ENCODE measurements around the gene MYEF2. TPM values are rescaled to one million over a fixed set of nuclear protein-coding genes. Genes with fewer than 3 reads are reported as not detected.

The MYEF2 gene, protein sequence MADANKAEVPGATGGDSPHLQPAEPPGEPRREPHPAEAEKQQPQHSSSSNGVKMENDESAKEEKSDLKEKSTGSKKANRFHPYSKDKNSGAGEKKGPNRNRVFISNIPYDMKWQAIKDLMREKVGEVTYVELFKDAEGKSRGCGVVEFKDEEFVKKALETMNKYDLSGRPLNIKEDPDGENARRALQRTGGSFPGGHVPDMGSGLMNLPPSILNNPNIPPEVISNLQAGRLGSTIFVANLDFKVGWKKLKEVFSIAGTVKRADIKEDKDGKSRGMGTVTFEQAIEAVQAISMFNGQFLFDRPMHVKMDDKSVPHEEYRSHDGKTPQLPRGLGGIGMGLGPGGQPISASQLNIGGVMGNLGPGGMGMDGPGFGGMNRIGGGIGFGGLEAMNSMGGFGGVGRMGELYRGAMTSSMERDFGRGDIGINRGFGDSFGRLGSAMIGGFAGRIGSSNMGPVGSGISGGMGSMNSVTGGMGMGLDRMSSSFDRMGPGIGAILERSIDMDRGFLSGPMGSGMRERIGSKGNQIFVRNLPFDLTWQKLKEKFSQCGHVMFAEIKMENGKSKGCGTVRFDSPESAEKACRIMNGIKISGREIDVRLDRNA
- total RNA-seq (2014; rRNA removed): 8.0 and 9.9 TPM in 2 replicates
- polyA plus RNA-seq (2012): 5.6 TPM

DNA sequence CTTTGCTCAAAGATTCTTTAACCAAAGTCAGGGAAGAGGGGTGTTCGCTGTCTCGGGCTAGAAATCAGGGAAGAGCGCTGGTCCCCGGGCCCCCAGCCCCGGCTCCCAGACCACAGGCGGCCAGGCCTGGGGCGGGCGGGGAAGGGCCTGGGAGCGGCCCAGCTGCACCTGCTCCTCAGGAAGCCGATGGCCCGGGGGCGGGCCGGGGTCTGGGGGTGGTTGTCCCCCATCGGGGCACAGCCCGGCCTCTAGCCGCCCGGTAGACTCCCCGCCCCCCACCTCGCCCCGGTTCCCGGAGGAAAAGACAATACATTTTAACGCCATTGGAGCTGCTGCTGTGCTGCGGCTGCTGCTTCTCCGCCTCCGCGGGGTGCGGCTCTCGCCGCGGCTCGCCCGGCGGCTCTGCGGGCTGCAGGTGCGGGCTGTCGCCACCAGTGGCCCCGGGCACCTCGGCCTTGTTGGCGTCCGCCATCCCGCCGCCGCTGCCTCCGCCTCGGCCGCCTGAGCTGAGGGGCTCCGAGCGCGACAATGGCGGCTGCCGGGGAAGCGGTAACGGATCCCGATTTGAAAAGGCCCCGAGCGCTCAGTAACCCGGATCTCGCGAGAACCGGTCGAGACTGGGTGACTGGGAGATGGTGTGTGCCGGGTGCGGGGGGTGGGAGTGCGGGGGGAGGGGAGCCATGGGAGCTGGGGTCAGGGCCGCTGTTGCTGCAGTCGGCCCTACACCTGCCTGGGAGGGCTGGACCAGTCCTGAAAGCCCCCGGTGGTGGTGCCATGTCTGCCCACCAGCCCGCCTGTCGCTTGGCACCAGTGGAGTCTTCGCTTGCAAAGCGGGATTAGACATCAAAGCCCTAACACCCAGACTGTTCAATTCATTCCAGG is at the start of gene MYEF2:
MYEF2 (minus strand) TSS at position 530 of the 882 bp plus-strand sequence; CDS start at position 472, 58 bp downstream.
- DNase-seq (ENCODE audit: low read depth): peak; percentile 61

DNA sequence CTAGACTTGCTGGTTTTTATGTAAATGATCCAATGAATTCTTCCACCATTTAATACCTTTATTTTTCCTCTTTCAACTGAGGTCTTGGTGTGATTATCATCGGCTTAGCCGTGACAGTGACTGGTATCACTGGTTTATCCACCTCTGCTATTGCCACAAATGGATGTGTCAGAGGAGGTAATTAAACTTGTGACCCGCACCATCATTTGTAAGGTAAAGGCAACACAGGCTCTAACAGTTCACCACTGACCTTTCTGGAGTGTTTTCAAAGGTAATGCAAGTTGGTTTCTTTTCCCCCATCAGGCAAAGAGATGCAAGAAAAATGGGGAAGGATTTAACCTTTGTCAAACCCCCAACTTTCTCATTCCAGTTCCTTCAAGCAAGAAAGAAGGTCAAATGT is 47.7 kb upstream of the MYEF2 start:
- no peak for DNase-seq (ENCODE audit: low read depth)

DNA sequence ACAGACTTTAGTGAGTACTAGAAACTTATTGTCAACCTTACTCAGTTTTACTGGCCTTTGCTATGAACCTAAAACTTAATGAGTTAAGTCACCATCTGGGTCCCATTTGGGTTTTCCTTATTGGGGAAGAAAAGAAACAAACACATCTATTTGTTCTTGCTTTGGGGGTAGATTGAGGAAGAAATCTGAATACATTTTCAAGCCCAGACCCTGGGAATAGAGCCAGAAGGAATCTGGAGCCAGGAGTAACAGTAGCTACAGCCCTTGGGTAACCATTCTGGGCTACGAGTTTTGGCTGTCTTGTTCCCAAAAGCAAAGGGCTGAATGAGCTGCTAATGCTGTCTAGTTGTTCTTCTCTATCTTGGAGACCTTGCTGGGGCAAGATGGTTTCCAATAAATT is 44.5 kb upstream of the MYEF2 start:
- no peak for DNase-seq (ENCODE audit: low read depth)

DNA sequence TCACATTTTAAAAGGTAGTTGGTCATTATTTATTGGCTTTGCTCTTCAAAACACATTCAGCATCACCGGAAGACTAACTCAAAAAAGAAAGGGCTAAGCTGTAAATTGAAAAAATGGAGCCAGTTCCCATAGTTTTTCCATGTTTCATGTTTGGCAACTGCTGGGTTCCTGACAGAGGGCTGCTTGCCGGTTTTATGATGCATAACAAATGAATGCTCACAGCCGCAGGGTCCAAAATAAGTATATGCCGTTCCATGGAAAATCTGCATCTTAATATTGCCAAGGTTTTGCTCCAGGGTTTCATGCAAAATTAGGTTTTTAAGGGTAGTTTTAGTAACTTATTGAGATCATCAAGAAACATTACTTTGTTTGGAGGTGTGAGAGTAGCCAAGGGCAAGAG is 43.8 kb upstream of the MYEF2 start:
- DNase-seq (ENCODE audit: low read depth): peak; percentile 6

DNA sequence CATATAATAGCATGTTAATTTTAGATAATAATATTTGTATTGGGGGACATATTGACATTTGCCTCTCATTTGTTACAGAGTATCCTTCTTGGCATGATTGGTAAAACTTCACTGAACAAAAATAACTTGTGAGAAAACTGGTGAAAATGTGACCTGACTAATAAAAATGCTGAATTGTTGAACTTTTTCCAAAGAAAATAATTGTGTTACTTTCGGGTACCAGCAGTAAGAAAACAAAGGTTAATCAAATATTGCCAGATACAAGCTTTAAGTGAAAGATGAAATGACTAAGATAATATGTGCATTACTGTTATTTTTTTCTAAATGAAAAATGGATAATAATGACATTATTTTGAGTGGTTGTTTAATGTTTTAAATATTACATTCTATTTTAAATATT is 43.2 kb upstream of the MYEF2 start:
- DNase-seq (ENCODE audit: low read depth): no peak

DNA sequence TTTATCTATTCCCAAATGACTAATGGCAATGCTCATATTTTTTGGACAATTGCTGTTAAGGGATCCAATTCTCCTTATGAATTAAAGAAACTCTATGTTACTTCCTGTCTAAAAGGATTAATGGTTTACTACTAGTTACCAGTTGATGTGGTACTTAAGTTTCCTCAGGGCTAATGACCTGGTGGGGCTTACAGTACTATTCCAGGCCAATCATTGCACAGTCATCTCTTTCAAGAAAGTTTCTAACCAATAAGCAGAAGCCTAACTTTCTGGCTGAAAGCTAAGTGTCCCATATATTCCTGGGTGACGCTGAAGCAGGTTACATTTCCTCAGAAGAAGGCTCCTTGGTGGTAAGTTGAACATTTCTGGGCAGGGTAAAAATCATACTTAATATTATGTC is 27.9 kb upstream of the MYEF2 start, which contains the start of gene SLC12A1:
SLC12A1 (plus strand) TSS at position 322 of the 400 bp plus-strand sequence. CDS start 1,418 bp downstream, outside the sequence.
- DNase-seq (ENCODE audit: low read depth): no peak

DNA sequence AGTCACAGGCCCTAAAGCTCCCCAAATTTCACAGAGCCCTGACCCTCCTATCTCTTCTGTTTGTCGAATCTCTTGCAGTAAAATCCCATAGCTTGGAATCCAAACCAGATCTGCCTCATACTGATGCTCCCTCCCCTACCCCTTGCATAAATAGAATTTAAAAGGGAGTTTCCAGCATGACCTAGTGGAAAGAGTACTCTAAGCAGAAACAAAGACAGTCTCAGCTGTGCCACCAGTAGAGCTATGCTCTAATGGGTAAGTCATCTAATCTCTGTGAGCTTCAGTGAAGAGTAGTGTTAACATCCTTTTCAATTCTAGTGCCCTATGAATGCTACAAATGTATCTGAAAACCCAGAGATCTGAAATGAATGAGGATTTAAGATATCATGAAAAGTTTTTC is 24.0 kb upstream of the MYEF2 start:
- no peak for DNase-seq (ENCODE audit: low read depth)

DNA sequence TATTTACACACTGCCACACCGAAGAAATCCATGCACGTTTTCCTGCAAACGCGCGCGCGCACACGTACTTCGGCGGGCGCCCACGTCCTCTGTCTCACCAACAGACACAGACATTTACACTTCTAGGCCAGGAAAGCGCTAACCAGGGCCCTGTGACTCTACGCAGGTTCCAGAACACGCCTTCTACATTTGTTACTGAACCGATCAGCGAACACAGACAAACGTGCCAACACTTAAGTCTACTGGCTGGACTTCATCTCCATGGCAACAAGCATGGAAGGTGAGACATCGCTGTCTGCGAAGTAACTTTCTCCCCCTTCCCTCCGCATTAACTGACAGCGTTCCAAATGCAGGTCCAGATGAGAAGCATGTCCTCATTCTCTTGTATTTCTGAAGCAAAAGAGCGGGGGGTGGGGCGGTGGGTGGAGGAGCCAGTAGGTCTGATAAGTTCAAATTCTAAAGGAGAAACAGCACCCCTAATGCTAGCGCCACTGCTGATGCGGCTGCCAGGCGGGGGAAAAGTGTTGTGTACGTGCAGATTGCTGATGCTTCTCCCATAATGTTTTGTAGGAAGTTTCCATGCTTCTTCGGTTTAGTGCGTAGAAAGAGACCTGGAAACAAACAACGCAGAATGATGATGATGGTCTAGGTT is 13.6 kb upstream of the MYEF2 start, which contains the start of gene CTXN2:
CTXN2 (plus strand) TSS at position 92 of the 652 bp plus-strand sequence. CDS start 9,636 bp downstream, outside the sequence.
- DNase-seq (ENCODE audit: low read depth): no peak

DNA sequence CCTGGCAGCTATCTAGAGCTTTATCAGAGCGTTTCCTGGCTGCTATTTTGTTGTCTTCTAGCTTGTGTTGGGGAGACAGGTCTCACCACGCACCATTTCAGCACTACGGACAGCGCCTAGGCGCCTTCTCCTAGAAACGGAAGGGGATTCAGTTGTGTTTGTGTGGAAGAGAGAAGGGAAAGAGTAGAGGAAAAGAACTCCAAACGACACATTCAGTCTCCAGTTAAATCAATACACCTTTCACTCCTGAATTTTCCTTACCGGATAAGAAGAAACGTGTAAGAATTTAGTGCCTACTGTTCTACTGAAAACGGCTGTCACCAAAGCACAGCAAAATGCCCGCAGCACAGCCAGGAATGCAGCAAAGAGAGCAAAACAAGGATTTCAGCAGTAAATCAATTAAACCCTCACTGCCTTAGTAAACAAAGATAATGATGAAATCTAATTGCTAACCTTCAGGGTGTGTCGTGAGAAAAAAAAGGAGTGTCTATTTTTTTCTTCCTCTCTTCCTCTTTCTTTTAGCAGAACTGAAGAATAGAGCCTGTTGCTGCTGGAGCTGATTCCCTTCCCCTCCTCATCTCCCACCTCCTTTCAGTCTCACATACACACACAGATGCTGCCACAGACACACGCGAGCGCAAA is 13.0 kb upstream of the MYEF2 start:
- DNase-seq (ENCODE audit: low read depth): peak; percentile 67

DNA sequence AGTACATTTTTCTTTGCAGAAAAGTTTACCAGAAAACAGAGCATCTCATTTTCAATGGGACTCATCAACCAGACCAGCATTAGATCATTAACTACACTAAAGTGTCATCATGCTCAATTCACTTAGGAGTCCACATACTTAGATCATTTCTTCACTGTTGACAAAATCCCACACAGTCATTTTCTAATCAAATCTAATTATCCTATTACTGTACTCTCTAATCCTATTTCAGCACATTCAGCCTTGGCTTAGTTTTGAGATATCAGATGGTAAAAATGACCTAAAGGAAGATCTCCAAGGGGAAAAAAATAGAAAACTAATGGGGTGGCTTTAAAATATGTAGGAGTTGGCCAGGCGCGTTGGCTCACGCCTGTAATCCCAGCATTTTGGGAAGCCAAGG is 8.2 kb upstream of the MYEF2 start:
- DNase-seq (ENCODE audit: low read depth): no peak

DNA sequence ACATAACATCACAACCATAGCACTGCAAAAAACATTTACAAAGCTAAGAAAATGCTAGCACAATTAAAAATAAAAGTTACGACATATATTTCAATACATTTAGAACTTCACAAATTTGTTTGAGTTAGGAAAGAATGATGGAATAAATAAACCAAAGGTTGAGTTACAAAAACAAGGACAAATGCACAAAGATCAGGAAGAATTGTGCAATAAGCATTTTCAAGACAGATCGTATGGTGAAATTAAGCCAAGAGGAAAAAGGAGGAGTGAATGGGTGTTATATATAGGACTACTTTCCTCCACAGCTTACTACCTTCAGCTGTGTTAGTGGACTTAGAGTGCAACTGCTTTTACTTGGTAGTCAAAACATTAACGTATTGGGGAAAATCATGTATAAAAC is 7.4 kb upstream of the MYEF2 start:
- DNase-seq (ENCODE audit: low read depth): no peak

DNA sequence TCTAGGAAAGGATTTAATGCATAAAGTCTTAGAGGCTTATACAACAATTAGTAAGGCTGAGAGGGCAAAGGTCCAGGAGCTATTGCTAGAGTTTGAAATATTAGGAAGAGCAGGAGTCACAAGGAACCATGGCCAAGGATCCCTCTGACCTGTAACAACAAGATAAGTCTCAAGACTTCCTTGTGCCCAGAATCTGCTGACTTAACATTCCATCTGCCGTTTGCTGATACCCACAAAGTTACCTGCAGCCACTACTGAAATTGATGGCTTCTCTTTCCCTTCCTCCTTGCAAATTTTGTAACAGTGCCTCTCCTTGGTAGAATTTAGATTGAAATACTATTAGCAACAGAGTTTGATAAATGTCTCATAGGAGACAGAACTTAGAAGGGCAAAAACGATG is 4.7 kb upstream of the MYEF2 start:
- no peak for DNase-seq (ENCODE audit: low read depth)

DNA sequence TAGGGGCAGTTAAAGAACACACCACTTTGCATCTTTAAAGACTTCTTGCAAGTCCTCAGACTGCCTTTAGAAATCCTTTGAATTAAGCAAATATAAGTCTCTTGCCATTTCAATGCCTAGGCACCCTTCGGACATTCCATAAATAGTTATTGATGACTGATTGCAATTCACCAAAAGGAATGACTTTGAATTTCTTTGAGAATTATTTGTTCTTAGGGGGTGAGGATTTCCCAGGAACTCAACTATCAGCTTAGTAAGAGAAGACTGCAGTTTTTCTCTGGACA is 495 bp upstream of the MYEF2 start:
- DNase-seq (ENCODE audit: low read depth): no peak

DNA sequence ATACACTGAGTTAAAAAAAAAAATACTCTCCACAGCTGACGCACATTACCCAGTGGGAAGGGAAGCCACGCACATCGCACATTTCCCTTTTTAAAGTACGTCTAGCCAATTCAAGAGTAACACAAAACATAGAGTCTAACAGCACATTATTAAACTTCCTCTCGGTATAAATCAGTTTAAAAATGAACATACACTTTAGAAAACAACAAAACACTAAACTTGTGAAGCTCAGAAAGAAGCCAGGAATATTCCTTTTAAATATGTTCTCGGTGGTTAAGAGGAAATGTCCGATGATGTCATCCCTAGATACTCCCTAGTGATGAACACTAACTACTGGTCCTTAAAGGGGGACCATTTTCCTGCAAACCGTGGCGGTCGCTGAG is 721 bp downstream of the MYEF2 start:
- peak; percentile 50 for DNase-seq (ENCODE audit: low read depth)

DNA sequence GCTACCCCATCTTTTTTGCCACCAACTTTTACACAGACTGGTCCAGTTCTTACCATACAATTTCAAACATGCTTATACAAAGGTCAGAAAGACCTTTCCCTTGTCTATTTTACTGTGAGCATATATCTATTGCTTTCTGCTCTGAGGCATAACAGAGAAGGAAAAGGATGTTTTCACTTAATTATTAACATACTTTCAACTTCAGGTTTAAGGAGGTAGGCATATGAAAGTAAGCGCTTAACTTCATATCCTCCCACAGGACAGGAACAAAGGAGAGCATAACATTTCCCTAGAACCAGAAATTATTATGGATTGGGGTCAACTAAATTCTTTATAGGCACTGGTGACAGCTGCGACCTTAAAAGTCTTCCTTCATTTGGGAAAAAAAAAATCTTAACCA is 1.1 kb downstream of the MYEF2 start:
- DNase-seq (ENCODE audit: low read depth): no peak

DNA sequence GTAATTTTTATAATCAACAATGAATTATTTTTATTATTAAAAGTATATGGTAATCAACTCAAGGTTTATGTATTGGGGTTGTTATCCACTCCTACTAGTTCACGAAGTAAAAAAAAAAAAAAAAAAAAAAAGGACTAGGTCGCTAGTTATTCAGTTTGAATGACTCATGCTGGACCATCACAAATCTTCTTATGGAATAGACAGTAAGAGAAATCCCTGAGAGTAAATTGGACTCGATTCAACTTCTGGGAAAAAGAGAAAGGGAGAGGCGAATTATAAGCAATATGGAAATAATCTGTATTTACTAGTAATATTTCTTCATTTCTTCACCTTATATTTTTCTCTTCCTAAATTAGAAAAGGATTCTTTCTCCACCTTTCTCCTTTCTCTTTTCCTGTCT is 2.0 kb downstream of the MYEF2 start:
- no peak for DNase-seq (ENCODE audit: low read depth)

DNA sequence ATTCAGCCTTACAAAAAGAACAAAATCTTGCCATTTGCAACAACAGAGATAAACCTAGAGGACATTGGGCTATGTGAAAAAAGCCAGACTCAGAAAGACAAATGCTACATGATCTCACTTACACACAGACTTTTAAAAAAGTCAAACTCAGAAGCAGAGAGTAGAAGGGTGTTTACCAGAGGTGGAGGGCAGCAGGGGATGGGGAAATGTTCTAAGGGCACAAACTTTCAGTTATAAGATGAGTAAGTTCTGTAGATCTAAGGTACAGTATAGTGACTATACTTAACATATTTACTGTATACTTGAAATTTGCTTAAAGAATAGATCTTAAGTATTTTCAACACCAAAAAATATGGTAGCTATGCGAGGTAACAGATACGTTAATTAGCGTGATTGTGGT is 3.0 kb downstream of the MYEF2 start:
- no peak for DNase-seq (ENCODE audit: low read depth)

DNA sequence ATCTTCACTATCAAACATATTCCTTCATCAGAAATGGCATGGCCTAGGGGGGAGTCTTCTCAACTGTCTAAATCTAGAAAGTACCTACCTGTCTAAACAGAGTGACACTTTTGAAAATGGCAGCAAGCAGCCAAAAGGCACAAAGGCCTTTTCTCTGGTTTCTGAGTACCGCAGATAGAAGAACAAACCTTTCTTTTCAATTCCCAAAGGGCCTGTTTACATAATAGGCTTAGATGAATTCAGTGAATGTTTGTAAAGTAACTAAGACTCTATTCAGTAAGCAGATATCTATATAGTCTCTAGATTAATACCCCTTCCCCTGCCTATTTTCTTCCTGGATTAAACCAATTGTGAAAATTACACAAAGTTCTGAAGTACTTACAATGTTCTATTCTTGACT is 7.1 kb downstream of the MYEF2 start:
- DNase-seq (ENCODE audit: low read depth): no peak

DNA sequence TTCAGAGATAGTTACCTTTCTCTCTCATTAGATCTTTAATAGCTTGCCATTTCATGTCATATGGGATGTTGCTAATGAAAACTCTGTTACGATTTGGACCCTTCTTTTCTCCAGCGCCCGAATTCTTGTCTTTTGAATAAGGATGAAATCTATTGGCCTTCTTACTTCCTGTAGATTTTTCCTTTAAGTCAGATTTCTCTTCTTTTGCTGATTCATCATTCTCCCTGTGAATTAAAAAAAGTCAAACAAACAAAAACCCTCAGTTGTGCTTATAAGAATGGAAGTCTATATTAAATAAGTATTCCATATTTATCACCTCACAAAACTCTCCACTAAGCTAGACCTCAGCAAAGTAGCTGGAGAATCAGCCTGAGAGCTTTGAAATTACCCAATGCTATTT is 9.5 kb downstream of the MYEF2 start:
- no peak for DNase-seq (ENCODE audit: low read depth)

DNA sequence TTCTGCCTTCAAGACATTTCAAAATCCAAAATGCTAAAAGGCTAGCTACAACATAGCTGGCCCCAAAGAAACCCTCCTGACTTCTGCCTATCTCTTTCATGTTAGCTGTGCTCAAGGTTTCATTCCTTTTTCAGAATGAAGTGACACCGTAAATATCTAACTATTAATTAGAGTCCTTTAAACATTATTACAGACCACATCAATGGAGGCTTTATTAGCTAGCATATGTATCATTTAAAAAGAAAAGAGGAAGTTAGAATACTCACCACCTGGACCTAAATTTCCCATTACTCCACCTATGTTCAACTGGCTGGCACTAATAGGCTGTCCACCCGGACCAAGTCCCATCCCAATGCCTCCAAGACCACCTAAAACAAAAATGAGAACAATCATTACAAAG is 24.6 kb downstream of the MYEF2 start:
- DNase-seq (ENCODE audit: low read depth): no peak

DNA sequence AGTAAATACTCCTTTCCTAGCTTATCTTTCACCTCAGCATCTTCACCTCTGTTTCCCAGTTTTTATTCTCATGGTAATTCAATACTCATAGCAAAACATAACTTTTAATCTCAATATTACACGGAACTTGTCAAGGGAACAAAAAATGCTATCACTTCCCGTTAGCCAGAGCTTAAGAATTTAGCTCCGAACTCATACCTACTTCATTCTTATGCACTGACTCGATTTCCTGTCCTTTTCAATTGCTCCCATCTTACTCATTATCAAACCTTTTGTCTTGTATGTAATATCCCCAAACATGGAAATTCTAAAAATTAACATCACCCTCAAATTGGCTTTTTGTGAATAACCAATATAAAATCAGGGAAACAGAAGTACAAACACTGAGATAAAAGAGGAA is 28.2 kb downstream of the MYEF2 start:
- peak; percentile 69 for DNase-seq (ENCODE audit: low read depth)

Data from LHCN-M2 (cell line).